ENCODE data around the gene ADD1.
"Not testable (repeated sequence)": the region's sequence is repeated elsewhere in the genome, so short reads cannot be mapped to it uniquely, and the experiment has no call there.

The ADD1 gene

GRCh38 chr4:2958446-2958845 lies 114.8 kb downstream of the ADD1 start:
- POLR2A ChIA-PET (ENCODE audit: low non-redundant PET) = no interaction called here
- no peak for TF ChIP-seq CTCF (conservative IDR thresholded peaks at IDR 0.05; ENCODE audit: low read depth)
- CTCF ChIA-PET = no interaction called here
- H3K27ac ChIP-seq = no peak overlapping the region
- no peak for DNase-seq (ENCODE audit: low spot score)

- POLR2A ChIA-PET (ENCODE audit: low non-redundant PET) = interaction anchor here (0.7 kb wide), 1 partner anchor 190 kb away, joined by 3 read pairs; no protein-coding TSS in a partner anchor
- CTCF ChIA-PET; DNase-seq (ENCODE audit: low spot score): not testable (repeated sequence)
These were observed 116.8 kb downstream of the ADD1 start for GRCh38 chr4:2960450-2960849.

DNA sequence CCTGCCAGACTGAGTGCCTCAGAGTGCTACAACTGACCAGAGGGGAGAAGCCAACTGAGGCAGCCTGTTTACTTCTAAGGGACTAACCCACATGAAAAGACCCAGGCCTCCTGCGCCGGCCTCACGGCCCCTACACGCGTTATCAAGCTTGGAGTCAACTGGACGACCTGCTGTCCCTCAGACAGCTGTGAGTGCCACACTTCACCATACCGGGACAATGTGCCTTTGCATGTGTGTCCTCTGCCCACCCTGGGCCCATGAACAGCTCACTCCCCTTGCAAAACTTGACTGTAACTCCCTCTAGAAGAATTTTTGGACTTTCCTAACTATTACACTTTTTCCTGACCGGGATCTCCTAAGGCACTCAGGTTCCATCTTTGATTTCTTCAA lies 117.8 kb downstream of the ADD1 start:
- no peak for DNase-seq (ENCODE audit: low spot score)
- H3K27ac ChIP-seq = peak overlapping the region; percentile 63
- ChIA-PET CTCF (interaction anchor here (0.6 kb wide), 1 partner anchor 17 kb away, joined by 4 read pairs; no protein-coding TSS in a partner anchor), POLR2A (ENCODE audit: low non-redundant PET) (interaction anchor here (0.6 kb wide), 1 partner anchor 26 kb away, joined by 3 read pairs; no protein-coding TSS in a partner anchor)
- TF ChIP-seq CTCF (conservative IDR thresholded peaks at IDR 0.05; ENCODE audit: low read depth) = no peak

More at GRCh38 chr4:2960450-2960849, 116.8 kb downstream of the ADD1 start:
- not testable (repeated sequence) for H3K27ac ChIP-seq

- peak overlapping the region; percentile 63 for H3K27ac ChIP-seq
- no peak for DNase-seq (ENCODE audit: low spot score)
- POLR2A ChIA-PET (ENCODE audit: low non-redundant PET) = interaction anchor here (0.6 kb wide), 2 partner anchors 26 to 233 kb away, joined by 3 read pairs; no protein-coding TSS in a partner anchor
- CTCF ChIA-PET = no interaction called here
- peak; percentile 24; the same call in 1 of the 2 replicates for TF ChIP-seq CTCF (conservative IDR thresholded peaks at IDR 0.05; ENCODE audit: low read depth)
These were observed 118.3 kb downstream of the ADD1 start for GRCh38 chr4:2961811-2962441.

DNA sequence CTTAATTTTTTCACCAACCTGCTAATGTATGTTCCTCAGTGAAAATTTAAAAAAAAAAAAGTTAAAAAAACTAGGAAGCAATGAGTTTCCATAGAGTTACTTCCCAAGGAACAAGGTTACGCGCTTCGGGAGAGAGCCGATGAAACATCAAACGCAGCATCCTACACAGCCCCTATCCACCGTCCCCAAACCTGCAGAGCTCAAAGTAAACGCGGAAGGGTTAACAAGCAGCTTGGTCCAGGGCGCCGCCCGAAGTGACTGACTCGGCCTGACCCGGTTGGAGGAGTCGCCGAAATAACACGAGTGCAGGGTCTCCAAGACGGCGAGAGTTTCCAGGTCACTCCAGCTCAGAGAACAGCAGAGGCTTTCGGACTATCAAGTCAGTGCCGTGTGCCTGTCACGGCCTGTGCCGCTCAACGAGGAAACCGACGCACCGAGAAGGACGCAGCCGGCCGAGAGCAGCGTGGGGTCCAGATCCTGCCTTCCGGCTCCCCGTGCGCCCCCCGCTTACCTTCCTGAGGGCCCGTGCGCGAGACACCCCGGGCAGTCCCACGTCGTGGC lies 119.0 kb downstream of the ADD1 start:
- TF ChIP-seq CTCF (conservative IDR thresholded peaks at IDR 0.05; ENCODE audit: low read depth) = no peak
- peak overlapping the region; percentile 79 for H3K27ac ChIP-seq
- ChIA-PET CTCF (interaction anchor here (1.3 kb wide), 1 partner anchor 75 kb away, joined by 6 read pairs; no protein-coding TSS in a partner anchor), POLR2A (ENCODE audit: low non-redundant PET) (no interaction called here)
- DNase-seq (ENCODE audit: low spot score) = no peak

- POLR2A ChIA-PET (ENCODE audit: low non-redundant PET) = interaction anchor here (1.0 kb wide), 1 partner anchor 33 kb away, joined by 3 read pairs; no protein-coding TSS in a partner anchor
- peak; percentile 93 for DNase-seq (ENCODE audit: low spot score)
- TF ChIP-seq CTCF (conservative IDR thresholded peaks at IDR 0.05; ENCODE audit: low read depth) = peak; percentile 12; the same call in 1 of the 2 replicates
- CTCF ChIA-PET = interaction anchor here (1.3 kb wide), 1 partner anchor 75 kb away, joined by 6 read pairs; no protein-coding TSS in a partner anchor
- H3K27ac ChIP-seq = peak within 1 kb of the TSS; percentile 79
These were observed 119.7 kb downstream of the ADD1 start, which contains the start of the genes GRK4 and NOP14 for GRCh38 chr4:2963175-2963965. GRK4 (plus strand) TSS chr4:2963571; CDS start chr4:2964071, 500 bp downstream. NOP14 (minus strand) TSS chr4:2963406; CDS start chr4:2963319, 87 bp downstream.

All from RWPE1 (cell line).